Measurements from ENCODE around the gene ZNF579. TPM values are rescaled to one million over a fixed set of nuclear protein-coding genes. Genes with fewer than 3 reads are reported as not detected.

Gene ZNF579
- total RNA-seq, 2 experiments from 2014 or later, result 6.1 to 11.1 TPM

DNA sequence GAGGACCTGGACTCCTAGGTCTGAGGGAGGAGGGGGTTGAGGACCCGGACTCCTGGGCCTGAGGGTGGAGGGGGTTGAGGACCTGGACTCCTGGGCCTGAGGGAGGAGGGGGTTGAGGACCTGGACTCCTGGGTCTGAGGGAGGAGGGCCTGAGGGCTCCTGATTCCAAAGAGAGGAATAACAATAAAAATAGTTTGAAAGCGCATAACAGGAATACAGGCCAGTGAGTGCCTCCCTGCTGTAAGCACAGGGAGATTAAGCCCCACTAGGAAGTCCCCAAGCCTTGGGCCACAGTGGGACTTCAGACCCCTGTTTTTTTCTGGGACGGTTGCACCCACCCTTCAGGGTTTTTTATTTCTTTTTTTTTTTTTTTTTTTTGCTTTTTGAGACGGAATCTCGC, 42.5 kb downstream of the ZNF579 start:
- H3K79me2 ChIP-seq (ENCODE audit: insufficient read depth, low read depth, low read length), result no peaks in the 10 kb centered on the region
- no peaks in the 10 kb centered on the region for H3K36me3 ChIP-seq (ENCODE audit: insufficient read depth, low read length)
- intact Hi-C loops (cut with micrococcal nuclease; ENCODE audit: unreplicated experiment), result no loop called here
- H3K9me3 ChIP-seq (ENCODE audit: low read length), result no peaks in the 10 kb centered on the region
- no peak for DNase-seq (ENCODE audit: low spot score)
- no peak overlapping the region for H3K4me3 ChIP-seq (ENCODE audit: low read depth, low read length, poor library complexity, severe bottlenecking)
- no peaks in the 10 kb centered on the region for H4K20me1 ChIP-seq (ENCODE audit: insufficient read depth, low read length)
- TF ChIP-seq EZH2phosphoT487 (IDR thresholded peaks at IDR 0.05; ENCODE audit: borderline replicate concordance, low read depth, low read length) (no peak), CTCF (conservative IDR thresholded peaks at IDR 0.05; ENCODE audit: low read length) (no peak)
- H3K9me2 ChIP-seq (ENCODE audit: insufficient read depth, low read length), result no peaks in the 10 kb centered on the region
- no peaks in the 10 kb centered on the region for H3K4me1 ChIP-seq (ENCODE audit: insufficient read depth, low read length, poor library complexity, severe bottlenecking)
- ChIA-PET POLR2A (no interaction called here), CTCF (ENCODE audit: unreplicated experiment) (no interaction called here)
- no TSS peak for BruUV-seq (replicated peaks)
- H3K4me2 ChIP-seq (ENCODE audit: low read length), result no peak overlapping the region
- no peak overlapping the region for H2AFZ ChIP-seq (ENCODE audit: low read length)
- H3K27ac ChIP-seq (ENCODE audit: low read depth, low read length, poor library complexity, severe bottlenecking), result no peak overlapping the region

GRCh38 chr19:55537741-55538111, 42.9 kb downstream of the ZNF579 start:
- intact Hi-C loops (cut with micrococcal nuclease; ENCODE audit: unreplicated experiment), result no loop called here
- no peaks in the 10 kb centered on the region for H3K36me3 ChIP-seq (ENCODE audit: insufficient read depth, low read length)
- H3K9me2 ChIP-seq (ENCODE audit: insufficient read depth, low read length), result no peaks in the 10 kb centered on the region
- no peaks in the 10 kb centered on the region for H3K79me2 ChIP-seq (ENCODE audit: insufficient read depth, low read depth, low read length)
- no peak for DNase-seq (ENCODE audit: low spot score)
- no peak overlapping the region for H3K4me3 ChIP-seq (ENCODE audit: low read depth, low read length, poor library complexity, severe bottlenecking)
- no peaks in the 10 kb centered on the region for H3K9me3 ChIP-seq (ENCODE audit: low read length)
- no peaks in the 10 kb centered on the region for H4K20me1 ChIP-seq (ENCODE audit: insufficient read depth, low read length)
- H3K4me2 ChIP-seq (ENCODE audit: low read length), result no peak overlapping the region
- CTCF ChIA-PET (ENCODE audit: unreplicated experiment), result no interaction called here
- no peaks in the 10 kb centered on the region for H3K4me1 ChIP-seq (ENCODE audit: insufficient read depth, low read length, poor library complexity, severe bottlenecking)
- TF ChIP-seq CTCF (conservative IDR thresholded peaks at IDR 0.05; ENCODE audit: low read length) (no peak), EZH2phosphoT487 (IDR thresholded peaks at IDR 0.05; ENCODE audit: borderline replicate concordance, low read depth, low read length) (no peak)
- no peak overlapping the region for H3K27ac ChIP-seq (ENCODE audit: low read depth, low read length, poor library complexity, severe bottlenecking)
- POLR2A ChIA-PET, result no interaction called here
- H2AFZ ChIP-seq (ENCODE audit: low read length), result no peak overlapping the region
- BruUV-seq (replicated peaks), result no TSS peak

DNA sequence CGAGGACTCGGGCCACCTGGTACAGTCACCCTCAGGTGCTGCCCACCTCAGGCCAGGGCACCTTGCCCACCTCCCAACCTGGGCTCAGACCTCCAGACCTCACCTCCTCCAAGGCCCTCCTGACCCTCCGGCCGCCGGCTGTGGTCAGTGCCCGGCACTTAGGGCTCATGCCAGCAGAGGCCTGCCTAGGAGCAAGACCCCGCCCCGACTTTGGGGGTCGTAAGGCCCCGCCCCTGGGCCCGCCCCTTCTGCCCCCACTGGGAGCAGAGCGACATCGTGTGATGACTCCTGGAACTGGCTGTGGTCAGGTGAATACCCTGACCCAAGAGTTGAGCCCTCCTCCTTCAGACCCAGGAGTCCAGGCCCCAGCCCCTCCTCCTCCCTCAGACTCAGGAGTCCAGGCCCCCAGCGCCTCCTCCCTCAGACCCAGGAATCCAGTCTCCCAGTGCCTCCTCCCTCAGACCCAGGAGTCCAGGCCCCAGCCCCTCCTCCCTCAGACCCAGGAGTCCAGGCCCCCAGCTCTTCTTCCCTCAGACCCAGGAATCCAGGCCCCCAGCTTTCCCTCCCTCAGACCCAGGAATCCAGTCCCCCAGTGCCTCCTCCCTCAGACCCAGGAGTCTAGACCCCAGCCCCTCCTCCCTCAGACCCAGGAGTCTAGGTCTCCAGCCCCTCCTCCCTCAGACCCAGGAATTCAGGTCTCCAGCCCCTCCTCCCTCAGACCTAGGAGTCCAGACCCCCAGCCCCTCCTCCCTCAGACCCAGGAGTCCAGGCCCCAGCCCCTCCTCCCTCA, 43.5 kb downstream of the ZNF579 start, which contains the start of gene SBK2:
TSS of gene SBK2 (minus strand) at position 183 of the 790 bp plus-strand sequence. CDS start 839 bp downstream, outside the sequence.
- Histone ChIP-seq H3K4me1 (ENCODE audit: insufficient read depth, low read length, poor library complexity, severe bottlenecking) (no peaks in the 10 kb centered on the region), H3K79me2 (ENCODE audit: insufficient read depth, low read depth, low read length) (no peaks in the 10 kb centered on the region), H3K9me2 (ENCODE audit: insufficient read depth, low read length) (no peaks in the 10 kb centered on the region), H3K4me2 (ENCODE audit: low read length) (no peak within 1 kb of the TSS), H3K27ac (ENCODE audit: low read depth, low read length, poor library complexity, severe bottlenecking) (no peak within 1 kb of the TSS), H3K36me3 (ENCODE audit: insufficient read depth, low read length) (no peaks in the 10 kb centered on the region), H3K4me3 (ENCODE audit: low read depth, low read length, poor library complexity, severe bottlenecking) (no peak within 1 kb of the TSS), H3K9me3 (ENCODE audit: low read length) (no peaks in the 10 kb centered on the region), H2AFZ (ENCODE audit: low read length) (no peak within 1 kb of the TSS), H4K20me1 (ENCODE audit: insufficient read depth, low read length) (no peaks in the 10 kb centered on the region)
- DNase-seq (ENCODE audit: low spot score), result peak; percentile 29
- CTCF ChIA-PET (ENCODE audit: unreplicated experiment), result no interaction called here
- TF ChIP-seq EZH2phosphoT487 (IDR thresholded peaks at IDR 0.05; ENCODE audit: borderline replicate concordance, low read depth, low read length) (no peak), CTCF (conservative IDR thresholded peaks at IDR 0.05; ENCODE audit: low read length) (peak; percentile 58)
- POLR2A ChIA-PET, result no interaction called here
- intact Hi-C loops (cut with micrococcal nuclease; ENCODE audit: unreplicated experiment), result no loop called here
- BruUV-seq (replicated peaks), result no TSS peak

All from OCI-LY7 (cell line).